GM12873 (cell line): ENCODE measurements around the gene TMEM175.
A peak's percentile ranks its signal among the peaks of the same experiment; 100 is the strongest.

Experiments used
- CTCF ChIP-seq: IDR thresholded peaks from 2 replicates; pipeline ENCODE4 v1.5.1; 2012; ENCODE audit warnings: low read depth, mild to moderate bottlenecking, moderate library complexity, low read length, control low read depth; ENCODE audit not compliant: insufficient read depth; ENCODE audit errors: missing control alignments

The TMEM175 gene

GRCh38 chr4:992297-993110, 60.2 kb downstream of the TMEM175 start:
- TF ChIP-seq CTCF, result no peak

DNA sequence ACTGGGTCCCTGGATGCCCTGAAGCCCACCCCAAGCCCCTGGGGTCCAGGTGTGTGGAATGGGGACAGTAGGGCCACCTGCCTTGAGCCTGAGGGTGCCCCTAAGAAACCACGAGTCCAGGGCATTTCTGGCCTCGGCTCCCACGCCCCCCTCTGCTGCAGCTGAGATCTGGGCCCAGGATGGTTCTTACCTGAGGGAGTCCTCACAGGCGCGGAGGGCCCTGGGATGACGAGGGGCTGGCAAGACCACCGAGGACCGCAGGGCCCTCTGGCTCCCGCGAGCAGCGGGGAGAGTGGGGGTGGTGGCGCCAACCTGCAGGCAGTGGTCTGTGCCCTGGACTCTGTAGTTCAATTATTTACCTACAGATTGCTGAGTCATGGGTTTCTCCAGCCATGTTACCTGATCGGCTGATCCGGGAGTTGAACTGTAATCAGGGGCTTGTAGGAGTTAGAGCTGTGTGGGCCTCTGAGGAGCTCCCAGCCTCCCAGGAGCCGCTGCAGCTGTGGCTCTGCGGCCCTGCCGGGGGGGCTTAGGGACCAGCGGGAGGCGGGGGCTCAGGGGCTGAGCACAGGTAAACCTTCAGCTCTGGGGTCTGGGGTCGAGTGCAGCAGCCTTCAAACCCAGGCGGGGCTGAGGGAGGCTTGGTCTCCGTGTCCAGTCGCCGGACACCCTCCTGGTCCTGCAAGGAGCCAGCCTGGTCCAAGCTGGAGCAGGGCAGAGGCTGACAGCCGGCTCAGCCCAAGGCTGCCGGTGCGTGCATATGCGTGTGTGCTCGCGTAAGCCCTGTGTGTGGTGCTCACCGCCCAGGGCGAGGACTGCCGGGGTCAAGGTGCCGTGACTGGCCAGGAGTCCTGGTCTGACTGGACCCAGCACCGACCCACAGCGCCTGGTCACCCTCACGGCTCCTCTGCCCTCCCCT, 61.1 kb downstream of the TMEM175 start, which contains the start of gene SLC26A1:
TSS of gene SLC26A1 (minus strand) at position 294 of the 919 bp plus-strand sequence. CDS start 1,701 bp downstream, outside the sequence.
- no peak for TF ChIP-seq CTCF

DNA sequence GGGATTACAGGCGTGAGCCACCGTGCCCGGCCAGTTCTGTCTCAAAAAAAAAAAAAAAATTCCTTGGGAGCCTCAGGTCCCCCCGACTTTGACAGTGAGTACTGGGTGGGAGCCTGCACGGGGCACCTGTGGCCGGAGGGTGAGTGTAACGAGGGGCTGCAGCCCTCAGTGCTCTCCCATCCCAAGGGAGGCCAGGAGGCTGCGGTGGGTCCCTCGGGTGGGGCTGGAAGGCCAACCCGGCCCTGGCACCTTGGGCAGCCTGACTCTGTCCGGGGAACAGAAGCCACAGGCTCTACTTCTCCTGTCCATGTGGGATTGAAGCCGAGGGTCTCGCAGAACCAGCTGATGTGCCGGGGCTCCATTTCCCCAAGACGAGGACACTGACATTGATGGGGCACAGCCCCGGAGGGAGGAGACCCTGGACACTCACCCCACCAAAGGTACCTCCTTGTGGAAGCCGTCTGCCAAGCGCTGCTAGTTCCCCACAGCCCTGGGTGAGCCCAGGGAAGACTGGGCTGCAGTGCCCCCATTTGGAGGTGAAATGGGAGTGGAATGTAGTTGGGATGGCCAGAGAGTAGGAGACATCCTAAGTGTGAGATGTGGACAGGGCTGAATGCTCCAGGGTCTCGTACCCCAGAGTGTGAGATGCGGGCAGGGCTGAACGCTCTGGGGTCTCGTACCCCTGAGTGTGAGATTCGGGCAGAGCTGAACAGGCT, 63.2 kb downstream of the TMEM175 start:
- TF ChIP-seq CTCF, result peak; percentile 9

DNA sequence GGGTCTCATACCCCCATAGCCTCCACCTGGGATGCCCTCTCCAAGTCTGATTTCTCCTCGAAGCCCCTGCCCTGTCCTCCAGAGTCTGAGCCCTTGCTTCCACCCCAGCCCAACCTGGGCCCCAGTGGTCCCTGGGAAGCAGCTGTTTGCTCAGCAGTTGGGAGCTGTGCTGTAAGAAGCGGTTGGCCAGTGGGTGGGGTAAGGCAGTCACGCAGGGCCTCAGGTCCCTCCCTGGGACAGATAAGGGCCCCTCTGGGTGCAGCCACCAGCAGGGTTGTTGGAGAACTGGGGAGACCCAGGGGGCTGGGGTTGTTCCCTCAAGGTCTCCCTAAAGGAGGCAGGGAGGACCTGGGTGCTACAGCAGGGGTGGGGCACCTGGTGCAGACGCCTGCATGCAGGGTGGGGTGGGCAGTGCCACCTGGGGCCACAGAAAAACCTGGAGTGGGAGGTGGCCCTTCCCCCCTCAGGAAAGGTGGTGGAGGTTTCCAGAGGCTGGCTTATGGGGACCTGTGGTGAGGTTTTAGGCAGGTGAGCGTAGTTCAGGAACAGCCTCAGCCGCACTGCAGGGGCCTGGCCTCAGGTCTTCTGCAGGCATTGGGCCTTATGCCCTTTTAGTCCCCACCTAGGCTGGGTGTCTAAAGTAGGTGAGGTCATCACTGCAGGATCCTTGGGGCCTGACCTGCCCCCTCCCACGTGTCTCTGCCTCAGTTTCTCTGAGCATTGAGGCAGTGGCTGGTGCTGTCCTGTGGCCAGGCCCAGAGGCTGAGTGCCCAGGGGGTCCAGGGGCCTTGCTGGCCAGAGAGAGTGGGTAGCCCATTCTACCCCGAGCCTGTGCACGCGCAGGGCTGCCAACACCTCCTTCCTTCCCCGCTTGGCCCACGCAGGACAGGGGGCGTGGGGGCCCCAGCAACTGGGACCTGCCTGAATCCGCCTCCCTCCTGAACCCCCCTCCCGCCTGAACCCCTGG, 64.1 kb downstream of the TMEM175 start:
- no peak for TF ChIP-seq CTCF

DNA sequence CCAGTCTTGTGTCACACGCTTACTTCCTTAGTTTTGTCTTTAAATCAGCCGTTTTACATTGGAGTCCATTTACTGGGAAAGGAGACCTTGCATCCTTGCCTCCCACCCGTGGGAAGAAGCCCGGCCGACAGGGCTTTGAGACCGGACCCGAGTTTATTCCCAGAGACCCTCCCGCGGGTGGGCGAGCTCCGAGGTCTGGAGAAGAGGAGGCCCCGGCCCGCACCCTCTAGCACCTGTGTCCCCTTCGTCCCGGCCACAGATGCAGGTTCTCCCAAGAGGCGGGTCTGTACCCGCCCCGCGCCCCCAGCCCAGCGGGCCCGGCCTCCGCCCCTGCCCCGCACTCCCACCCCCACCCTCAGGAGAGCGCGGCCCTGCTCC, 64.7 kb downstream of the TMEM175 start:
- no peak for TF ChIP-seq CTCF

DNA sequence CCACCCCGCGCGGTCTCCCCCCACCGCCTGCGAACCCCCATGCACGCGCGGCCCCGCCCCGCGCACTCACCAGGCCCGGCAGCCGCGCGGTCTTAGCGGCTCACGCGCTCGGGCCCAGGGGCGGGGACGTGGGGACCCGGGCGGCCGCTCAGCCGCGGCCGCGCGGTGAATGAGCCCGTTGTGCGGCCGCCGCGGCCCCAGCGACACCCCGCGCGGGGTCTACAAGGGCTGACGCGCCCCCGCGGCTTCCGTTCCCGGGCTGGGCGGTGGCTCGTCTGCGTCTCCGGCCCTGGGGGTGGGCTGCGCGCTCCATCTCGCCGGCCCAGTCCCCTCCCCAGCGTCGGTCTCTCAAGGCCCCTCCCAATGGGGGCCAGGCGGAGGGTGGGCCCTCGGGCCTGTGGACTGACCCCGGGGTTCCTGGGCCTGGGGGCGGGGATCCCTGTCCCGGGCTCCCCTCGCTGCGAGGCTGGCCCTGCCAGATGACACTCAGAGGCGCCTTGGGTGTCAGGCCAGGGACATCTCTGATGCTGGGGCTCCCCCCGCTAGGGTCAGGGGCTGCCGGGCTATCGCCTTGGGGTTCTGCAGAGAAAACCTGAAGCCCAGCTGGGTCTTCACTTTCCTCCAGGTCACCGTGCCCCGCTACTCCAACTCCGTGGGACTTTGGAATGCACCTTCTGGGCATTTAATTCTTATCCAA, 65.3 kb downstream of the TMEM175 start:
- no peak for TF ChIP-seq CTCF
